Measurements from ENCODE around the gene DNAJC25.

Gene DNAJC25

DNA sequence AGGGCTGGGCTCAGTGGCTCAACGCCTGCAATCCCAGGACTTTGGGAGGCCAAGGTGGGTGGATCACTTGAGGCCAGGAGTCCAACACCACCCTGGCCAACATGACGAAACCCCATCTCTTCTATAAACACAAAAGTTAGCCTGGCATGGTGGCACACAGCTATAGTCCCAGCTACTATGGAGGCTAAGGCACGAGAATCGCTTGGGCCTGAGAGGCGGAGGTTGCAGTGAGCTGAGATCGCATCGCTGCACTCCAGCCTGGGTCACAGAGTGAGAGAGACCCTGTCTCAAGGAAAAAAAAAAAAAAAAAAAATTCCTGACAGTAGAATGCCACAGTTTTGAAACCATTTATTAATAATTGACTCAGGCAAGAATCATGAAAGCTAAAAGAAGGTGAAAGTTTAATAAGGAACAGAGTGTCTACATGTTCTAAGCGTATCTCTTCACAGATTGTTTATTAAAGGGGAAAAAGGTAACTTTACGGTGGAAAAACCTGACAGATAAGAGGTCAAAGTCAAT, 26.0 kb upstream of the DNAJC25 start:
- TF ChIP-seq, protein P1, sequence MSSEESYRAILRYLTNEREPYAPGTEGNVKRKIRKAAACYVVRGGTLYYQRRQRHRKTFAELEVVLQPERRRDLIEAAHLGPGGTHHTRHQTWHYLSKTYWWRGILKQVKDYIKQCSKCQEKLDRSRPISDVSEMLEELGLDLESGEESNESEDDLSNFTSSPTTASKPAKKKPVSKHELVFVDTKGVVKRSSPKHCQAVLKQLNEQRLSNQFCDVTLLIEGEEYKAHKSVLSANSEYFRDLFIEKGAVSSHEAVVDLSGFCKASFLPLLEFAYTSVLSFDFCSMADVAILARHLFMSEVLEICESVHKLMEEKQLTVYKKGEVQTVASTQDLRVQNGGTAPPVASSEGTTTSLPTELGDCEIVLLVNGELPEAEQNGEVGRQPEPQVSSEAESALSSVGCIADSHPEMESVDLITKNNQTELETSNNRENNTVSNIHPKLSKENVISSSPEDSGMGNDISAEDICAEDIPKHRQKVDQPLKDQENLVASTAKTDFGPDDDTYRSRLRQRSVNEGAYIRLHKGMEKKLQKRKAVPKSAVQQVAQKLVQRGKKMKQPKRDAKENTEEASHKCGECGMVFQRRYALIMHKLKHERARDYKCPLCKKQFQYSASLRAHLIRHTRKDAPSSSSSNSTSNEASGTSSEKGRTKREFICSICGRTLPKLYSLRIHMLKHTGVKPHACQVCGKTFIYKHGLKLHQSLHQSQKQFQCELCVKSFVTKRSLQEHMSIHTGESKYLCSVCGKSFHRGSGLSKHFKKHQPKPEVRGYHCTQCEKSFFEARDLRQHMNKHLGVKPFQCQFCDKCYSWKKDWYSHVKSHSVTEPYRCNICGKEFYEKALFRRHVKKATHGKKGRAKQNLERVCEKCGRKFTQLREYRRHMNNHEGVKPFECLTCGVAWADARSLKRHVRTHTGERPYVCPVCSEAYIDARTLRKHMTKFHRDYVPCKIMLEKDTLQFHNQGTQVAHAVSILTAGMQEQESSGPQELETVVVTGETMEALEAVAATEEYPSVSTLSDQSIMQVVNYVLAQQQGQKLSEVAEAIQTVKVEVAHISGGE (tag by site-specific recombination; conservative IDR thresholded peaks at IDR 0.05; ENCODE audit: low read depth) = no peak
- TF ChIP-seq ZNF426 (tag by site-specific recombination; IDR thresholded peaks at IDR 0.05) (no peak), EGR2 (tag by site-specific recombination; IDR thresholded peaks at IDR 0.05; ENCODE audit: low read depth) (no peak), ZNF175 (tag by site-specific recombination; IDR thresholded peaks at IDR 0.05) (no peak), ZNF248 (tag by site-specific recombination; IDR thresholded peaks at IDR 0.05) (no peak), ZNF292 (tag by site-specific recombination; IDR thresholded peaks at IDR 0.05; ENCODE audit: borderline replicate concordance, low read depth) (no peak), SP3 (tag by site-specific recombination; IDR thresholded peaks at IDR 0.05) (no peak), ZNF660 (tag by site-specific recombination; IDR thresholded peaks at IDR 0.05) (no peak)
- TF ChIP-seq, protein P2, sequence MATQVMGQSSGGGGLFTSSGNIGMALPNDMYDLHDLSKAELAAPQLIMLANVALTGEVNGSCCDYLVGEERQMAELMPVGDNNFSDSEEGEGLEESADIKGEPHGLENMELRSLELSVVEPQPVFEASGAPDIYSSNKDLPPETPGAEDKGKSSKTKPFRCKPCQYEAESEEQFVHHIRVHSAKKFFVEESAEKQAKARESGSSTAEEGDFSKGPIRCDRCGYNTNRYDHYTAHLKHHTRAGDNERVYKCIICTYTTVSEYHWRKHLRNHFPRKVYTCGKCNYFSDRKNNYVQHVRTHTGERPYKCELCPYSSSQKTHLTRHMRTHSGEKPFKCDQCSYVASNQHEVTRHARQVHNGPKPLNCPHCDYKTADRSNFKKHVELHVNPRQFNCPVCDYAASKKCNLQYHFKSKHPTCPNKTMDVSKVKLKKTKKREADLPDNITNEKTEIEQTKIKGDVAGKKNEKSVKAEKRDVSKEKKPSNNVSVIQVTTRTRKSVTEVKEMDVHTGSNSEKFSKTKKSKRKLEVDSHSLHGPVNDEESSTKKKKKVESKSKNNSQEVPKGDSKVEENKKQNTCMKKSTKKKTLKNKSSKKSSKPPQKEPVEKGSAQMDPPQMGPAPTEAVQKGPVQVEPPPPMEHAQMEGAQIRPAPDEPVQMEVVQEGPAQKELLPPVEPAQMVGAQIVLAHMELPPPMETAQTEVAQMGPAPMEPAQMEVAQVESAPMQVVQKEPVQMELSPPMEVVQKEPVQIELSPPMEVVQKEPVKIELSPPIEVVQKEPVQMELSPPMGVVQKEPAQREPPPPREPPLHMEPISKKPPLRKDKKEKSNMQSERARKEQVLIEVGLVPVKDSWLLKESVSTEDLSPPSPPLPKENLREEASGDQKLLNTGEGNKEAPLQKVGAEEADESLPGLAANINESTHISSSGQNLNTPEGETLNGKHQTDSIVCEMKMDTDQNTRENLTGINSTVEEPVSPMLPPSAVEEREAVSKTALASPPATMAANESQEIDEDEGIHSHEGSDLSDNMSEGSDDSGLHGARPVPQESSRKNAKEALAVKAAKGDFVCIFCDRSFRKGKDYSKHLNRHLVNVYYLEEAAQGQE (tag by site-specific recombination; IDR thresholded peaks at IDR 0.05) = no peak
- ChIA-PET CTCF (interaction anchor here (0.7 kb wide), 1 partner anchor 136 kb away, joined by 3 read pairs; no protein-coding TSS in a partner anchor), POLR2A (interaction anchor here (1.2 kb wide), 1 partner anchor 26 kb away, joined by 6 read pairs; the partner anchor contains the start of gene DNAJC25)
- Histone ChIP-seq H3K4me1 (ENCODE audit: control insufficient read depth, insufficient read depth, low read length) (peaks cover 5% of the 10 kb centered on the region; the same call in 1 of the 2 replicates), H3K9me3 (ENCODE audit: control insufficient read depth, insufficient read depth, low read depth, low read length) (no peaks in the 10 kb centered on the region), H3K36me3 (ENCODE audit: control insufficient read depth in 2 of 2, insufficient read depth in 1 of 2, low read length in 2 of 2) (no peaks in the 10 kb centered on the region), H3K4me3 (ENCODE audit: low read depth, low read length) (no peak overlapping the region), H3K27ac (ENCODE audit: extremely low read depth, low read depth, low read length) (no peak overlapping the region)

DNA sequence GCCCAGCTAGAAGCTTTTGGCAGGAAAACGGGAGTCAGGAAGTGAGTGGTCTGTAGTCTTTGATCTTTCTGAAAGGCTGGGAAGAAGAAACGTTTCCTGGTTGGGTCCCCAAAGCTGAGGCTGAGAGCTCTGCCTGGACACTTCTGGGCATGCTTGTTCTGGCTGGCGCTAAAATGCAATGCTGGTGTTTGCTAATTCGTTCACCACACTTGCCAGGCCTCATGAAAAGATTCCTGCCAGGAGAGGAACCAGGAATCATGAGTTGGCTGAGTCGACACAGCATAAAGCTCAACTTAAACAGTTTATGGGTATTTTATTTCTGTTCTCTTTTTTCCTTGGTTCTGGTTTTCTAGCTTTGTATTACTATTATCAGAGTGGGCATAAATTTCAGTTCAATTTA, 21.0 kb upstream of the DNAJC25 start:
- no peaks in the 10 kb centered on the region for H3K36me3 ChIP-seq (ENCODE audit: control insufficient read depth in 2 of 2, insufficient read depth in 1 of 2, low read length in 2 of 2)
- TF ChIP-seq, protein P3, sequence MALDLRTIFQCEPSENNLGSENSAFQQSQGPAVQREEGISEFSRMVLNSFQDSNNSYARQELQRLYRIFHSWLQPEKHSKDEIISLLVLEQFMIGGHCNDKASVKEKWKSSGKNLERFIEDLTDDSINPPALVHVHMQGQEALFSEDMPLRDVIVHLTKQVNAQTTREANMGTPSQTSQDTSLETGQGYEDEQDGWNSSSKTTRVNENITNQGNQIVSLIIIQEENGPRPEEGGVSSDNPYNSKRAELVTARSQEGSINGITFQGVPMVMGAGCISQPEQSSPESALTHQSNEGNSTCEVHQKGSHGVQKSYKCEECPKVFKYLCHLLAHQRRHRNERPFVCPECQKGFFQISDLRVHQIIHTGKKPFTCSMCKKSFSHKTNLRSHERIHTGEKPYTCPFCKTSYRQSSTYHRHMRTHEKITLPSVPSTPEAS (tag by site-specific recombination; IDR thresholded peaks at IDR 0.05) = no peak
- TF ChIP-seq GLI4 (tag by site-specific recombination; IDR thresholded peaks at IDR 0.05) (no peak), ZNF335 (tag by site-specific recombination; conservative IDR thresholded peaks at IDR 0.05) (no peak), KLF1 (tag by site-specific recombination; IDR thresholded peaks at IDR 0.05) (no peak), ZNF514 (tag by site-specific recombination; IDR thresholded peaks at IDR 0.05) (no peak), ZNF274 (IDR thresholded peaks at IDR 0.05; ENCODE audit: low read length) (no peak), ZNF274 (tag by site-specific recombination; IDR thresholded peaks at IDR 0.05; ENCODE audit: borderline replicate concordance) (no peak)
- no peak overlapping the region for H3K4me3 ChIP-seq (ENCODE audit: low read depth, low read length)
- ChIA-PET POLR2A (interaction anchor here (1.7 kb wide), 1 partner anchor 21 kb away, joined by 5 read pairs; the partner anchor contains the start of gene DNAJC25), CTCF (interaction anchor here (0.7 to 0.9 kb wide), 2 partner anchors 12 to 89 kb away, joined by 3 read pairs; no protein-coding TSS in a partner anchor)
- H3K4me1 ChIP-seq (ENCODE audit: control insufficient read depth, insufficient read depth, low read length) = no peaks in the 10 kb centered on the region
- no peaks in the 10 kb centered on the region for H3K9me3 ChIP-seq (ENCODE audit: control insufficient read depth, insufficient read depth, low read depth, low read length)
- H3K27ac ChIP-seq (ENCODE audit: extremely low read depth, low read depth, low read length) = no peak overlapping the region

Measured in HEK293 (cell line).